ENCODE results near the gene MS4A10. TPM values are rescaled to one million over a fixed set of nuclear protein-coding genes. Genes with fewer than 3 reads are reported as not detected.
"Not testable (repeated sequence)": the region's sequence is repeated elsewhere in the genome, so short reads cannot be mapped to it uniquely, and the experiment has no call there.

MS4A10 gene
- total RNA-seq, 1 donor from 2014 or later = not detected

DNA sequence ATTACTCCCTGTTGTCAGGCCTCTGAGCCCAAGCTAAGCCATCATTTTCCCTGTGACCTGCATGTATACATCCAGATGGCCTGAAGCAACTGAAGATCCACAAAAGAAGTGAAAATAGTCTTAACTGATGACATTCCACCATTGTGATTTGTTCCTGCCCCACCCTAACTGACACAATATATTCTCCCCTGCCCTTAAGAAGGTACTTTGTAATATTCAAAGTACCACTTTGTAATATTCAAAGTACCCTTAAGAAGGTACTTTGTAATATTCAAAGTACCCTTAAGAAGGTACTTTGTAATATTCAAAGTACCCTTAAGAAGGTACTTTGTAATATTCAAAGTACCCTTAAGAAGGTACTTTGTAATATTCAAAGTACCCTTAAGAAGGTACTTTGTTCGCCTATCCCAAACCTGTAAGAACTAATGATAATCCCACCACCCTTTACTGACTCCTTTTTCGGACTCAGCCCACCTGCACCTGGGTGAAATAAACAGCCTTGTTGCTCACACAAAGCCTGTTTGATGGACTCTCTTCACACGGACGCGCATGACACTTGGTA, 38.7 kb downstream of the MS4A10 start:
- not testable (repeated sequence) for DNase-seq (ENCODE audit: low read depth in 2 of 2)

DNA sequence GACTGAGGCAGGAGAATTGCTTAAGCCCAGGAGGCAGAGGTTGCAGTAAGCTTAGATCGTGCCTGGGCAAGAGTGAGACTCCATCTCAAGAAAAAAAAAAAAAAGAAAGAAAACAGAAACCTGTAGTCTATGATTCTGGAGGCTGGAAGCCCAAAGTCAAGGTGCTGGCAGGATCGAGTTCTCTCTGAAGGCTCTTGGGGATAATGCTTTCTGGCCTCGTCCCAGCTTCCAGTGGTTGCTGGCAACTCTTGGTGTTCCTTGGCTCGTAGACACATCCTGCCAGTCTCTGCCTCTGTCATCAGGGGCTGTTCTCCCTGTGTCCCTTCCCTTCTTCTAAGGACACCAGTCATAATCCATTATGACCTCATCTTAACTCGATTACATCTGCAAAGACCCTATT, 40.0 kb downstream of the MS4A10 start:
- no peak for DNase-seq (ENCODE audit: low read depth in 2 of 2)

- DNase-seq (ENCODE audit: low read depth in 2 of 2) = no peak
Measured at GRCh38 chr11:60825790-60826189, 40.7 kb downstream of the MS4A10 start.

DNA sequence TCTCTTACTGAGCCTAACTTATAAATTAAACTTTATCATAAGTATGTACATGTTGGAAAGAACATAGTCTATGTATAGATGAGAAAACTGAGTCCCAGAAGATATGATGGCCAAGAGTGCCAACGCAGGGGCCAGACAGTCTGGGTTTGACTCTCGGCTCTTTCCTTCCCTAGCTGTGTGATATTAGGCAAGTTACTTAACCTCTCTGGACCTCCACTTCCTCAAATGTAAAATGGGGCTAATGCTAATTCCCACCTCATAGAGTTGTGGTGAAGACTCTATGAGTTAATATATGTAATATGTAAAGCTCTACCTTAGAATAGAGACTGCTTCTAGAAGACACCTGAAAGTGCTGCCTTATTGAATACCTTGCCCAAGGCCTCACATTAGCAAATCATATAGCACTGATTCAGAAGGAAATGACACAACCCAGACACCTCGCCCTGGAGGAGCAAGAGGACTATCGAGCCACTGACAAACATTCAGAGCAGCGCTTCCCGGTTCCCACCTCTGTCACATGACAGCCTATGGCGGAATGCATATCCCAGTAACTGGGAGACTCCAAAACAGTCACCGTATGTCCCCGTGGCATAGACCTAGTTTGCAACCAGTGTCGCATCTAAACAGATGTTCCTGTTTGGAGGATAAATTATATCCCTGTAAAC, 45.5 kb downstream of the MS4A10 start:
- no peak for DNase-seq (ENCODE audit: low read depth in 2 of 2)

- peak; percentile 86 to 91 for DNase-seq (ENCODE audit: low read depth in 2 of 2)
Measured at GRCh38 chr11:60831143-60831500, 46.0 kb downstream of the MS4A10 start.

GRCh38 chr11:60831501-60832079, 46.5 kb downstream of the MS4A10 start:
- DNase-seq (ENCODE audit: low read depth in 2 of 2) = peak; percentile 31 to 37

- DNase-seq (ENCODE audit: low read depth in 2 of 2) = no peak
Measured at GRCh38 chr11:60834742-60835533, 49.8 kb downstream of the MS4A10 start.

- DNase-seq (ENCODE audit: low read depth in 2 of 2) = peak; percentile 64 to 72
Measured at GRCh38 chr11:60835534-60835846, 50.4 kb downstream of the MS4A10 start.

DNA sequence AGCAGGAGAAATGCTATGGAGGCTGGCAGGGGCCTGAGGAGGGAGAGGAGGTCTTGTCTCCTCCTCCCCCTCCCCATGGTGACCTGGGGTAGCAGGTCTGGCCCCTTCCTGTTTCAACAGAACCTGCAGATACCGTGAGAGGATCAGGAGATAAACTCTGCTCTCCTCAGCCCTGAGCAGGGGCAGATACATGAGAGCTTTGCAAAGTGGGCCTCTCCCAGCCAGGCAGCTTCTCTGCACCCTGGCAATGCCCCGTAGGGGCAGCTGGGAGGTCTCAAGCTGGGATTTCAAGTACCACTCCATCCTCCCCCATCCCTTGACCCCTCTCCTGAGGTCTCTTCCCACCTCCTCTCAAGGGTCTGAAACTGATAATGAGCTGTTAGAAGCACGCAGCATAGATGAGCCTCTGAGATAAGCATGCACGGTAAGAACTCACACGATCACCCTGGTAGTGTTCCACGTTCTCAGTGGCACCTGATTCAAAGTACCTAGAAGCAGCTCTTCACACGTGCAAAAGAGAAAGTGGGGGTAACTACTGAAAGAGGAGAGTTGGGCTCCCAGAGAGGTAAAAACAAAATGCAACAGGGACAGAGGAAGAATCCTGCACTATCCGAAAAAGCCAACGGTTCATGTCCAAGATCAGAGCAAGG, 51.9 kb downstream of the MS4A10 start:
- no peak for DNase-seq (ENCODE audit: low read depth in 2 of 2)

GRCh38 chr11:60838132-60838531, 53.0 kb downstream of the MS4A10 start:
- DNase-seq (ENCODE audit: low read depth in 2 of 2) = no peak

- peak in 1 of 2 donors; percentile 73 for DNase-seq (ENCODE audit: low read depth in 2 of 2)
Measured at GRCh38 chr11:60840470-60841430, 55.6 kb downstream of the MS4A10 start.

GRCh38 chr11:60841797-60842667, 56.9 kb downstream of the MS4A10 start, which contains the start of gene CCDC86:
TSS of gene CCDC86 (plus strand) at chr11:60842113. CDS start at chr11:60842125, 12 bp downstream.
- DNase-seq (ENCODE audit: low read depth in 2 of 2) = peak; percentile 97 to 98

DNA sequence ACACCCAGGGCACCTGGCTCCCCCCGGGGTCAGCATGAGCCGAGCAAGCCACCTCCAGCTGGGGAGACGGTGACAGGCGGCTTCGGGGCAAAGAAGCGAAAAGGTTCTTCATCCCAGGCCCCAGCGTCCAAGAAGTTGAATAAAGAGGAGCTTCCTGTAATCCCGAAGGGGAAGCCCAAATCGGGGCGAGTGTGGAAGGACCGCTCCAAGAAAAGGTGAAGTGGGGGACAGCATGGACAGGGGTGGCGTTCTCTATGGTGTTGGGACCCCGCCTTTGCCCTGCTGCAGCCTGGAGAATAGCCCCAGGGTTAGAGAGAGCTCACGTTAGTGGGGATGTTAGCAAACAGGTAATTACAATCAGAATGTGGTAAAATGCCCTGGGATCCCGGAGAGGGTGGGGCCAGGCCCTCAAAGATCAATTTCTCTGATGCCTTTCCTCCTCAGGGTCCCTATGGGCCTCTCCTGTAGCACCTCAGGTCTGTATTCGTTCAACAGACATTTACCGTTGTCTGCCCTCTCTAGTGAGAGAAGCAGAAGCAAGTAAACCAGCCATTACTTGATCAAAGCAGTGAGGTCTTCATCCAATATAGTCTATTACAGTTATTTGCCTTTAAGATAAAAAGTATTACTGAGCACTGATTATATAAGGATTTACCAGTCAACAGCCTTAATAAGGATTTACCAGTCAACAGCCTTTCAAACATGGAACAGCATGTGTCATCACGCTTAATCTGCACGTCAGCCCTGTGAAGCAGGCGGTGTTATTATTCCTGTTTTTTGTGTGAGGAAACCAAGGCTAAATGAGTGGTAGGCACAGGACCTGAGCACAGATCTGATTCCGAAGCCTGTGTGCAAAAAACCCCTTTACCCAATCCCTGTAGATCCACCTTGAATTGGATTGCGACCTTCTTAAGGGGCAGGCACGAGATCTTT, 57.8 kb downstream of the MS4A10 start:
- peak; percentile 50 to 56 for DNase-seq (ENCODE audit: low read depth in 2 of 2)

DNA sequence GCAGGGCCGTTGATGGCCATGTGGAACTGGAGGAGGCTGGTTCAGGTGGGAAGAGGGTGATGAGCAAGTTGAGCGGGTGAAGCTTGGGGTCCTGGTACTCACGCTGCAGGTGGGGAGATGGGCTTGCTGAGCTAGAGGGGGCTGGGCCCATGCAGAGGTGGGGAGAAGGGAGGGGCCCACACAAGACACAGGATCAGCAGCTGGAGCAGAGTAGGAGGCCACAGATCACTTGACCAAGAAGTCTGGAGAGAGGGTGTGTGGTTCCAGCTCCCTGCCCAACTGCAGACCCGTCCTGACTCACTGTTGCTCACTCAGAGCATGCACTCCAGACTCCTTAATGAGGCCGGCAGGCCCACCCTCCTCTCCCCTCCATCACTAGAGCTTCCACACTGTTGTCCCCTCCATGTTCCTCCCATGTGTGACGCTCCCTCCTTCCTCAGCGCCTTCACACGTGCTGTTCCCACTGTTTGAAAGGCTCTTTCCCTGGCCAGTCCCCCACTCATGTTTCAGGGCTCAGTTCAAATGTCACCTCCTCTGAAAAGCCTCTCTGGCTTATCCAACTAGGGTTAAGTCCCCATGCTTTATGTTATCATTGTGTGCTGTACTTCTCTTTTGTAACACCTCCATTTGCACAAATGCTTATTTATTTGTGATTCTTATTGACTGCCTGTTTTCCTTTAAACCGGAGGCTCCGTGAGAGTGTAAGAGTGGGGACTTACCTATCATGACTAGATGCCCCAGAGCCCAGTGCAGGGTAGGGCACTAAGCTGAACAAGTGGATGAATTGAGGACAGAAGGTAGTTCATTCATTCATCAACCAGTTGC, 59.1 kb downstream of the MS4A10 start:
- DNase-seq (ENCODE audit: low read depth in 2 of 2) = peak in 1 of 2 donors; percentile 49

DNA sequence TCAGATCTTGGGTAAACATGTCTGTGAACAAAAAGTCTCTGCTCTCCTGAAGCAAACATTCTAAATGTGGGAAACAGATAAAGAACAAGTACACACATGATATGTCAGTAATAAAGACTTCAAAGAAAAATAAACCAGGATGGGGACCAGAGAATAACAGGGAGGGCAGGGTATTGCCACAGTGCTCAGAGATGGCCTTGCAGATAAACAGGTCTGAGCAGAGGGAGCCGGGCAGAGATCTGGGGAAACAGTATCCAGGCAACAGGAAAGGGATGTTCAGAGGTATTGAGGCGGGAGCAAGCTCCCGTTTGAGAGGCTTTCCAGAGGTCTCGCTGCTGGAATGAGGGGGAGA, 59.7 kb downstream of the MS4A10 start:
- peak; percentile 11 to 22 for DNase-seq (ENCODE audit: low read depth in 2 of 2)

DNA sequence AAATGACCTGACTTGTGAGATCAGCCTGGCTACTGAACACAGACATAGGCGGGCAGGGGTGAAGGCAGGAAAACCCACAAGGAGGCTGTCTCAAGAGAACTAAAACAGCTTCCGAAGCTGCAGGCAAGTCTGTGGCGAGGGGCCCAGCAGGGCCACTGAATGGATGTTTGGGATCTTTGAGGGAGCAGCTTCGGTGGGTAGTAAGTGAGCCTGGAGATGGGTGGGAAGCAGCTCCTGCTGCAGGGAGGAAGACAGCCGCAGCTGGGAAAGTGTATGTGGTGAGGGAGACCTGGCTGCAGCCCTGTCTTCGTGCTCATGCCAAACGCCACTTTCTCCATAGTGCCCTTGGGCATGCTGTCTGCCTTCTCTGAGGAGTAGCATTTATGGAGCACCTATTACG, 60.2 kb downstream of the MS4A10 start:
- no peak for DNase-seq (ENCODE audit: low read depth in 2 of 2)

GRCh38 chr11:60847281-60847680, 62.1 kb downstream of the MS4A10 start:
- no peak for DNase-seq (ENCODE audit: low read depth in 2 of 2)

DNA sequence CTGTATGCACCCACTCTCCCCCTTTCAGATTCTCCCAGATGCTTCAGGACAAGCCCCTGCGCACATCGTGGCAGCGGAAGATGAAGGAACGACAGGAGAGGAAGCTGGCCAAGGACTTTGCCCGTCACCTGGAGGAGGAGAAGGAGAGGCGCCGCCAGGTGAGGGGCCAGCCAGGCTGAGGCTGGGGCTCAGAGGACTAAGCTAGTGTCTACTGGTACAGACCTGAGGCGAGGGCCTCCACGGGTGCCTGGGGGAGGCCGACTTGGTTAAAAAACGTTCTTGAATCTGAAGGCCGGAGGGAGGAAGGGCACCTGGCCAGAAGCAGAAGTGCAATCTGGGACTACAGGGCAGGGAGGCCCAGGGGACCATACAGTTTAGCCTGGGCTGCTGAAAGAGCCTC, 62.8 kb downstream of the MS4A10 start:
- DNase-seq (ENCODE audit: low read depth in 2 of 2) = no peak
